NCI-H2196 treated with DMSO at 0.1 percent for 48 hours (cell line): ENCODE measurements around the gene COL6A1.
"Not testable (repeated sequence)": the region's sequence is repeated elsewhere in the genome, so short reads cannot be mapped to it uniquely, and the experiment has no call there.

Experiments
- DNase-seq: peaks from one replicate; lab custom pipeline; 2025; ENCODE audit not compliant: unreplicated experiment; lab: John Stamatoyannopoulos, UW

COL6A1 gene

GRCh38 chr21:45965084-45965809 is 16.3 kb upstream of the COL6A1 start:
- DNase-seq: no peak

- DNase-seq: no peak
These were observed 14.7 kb upstream of the COL6A1 start for GRCh38 chr21:45966791-45967394.

- DNase-seq: no peak
These were observed 11.5 kb upstream of the COL6A1 start for GRCh38 chr21:45969921-45970673.

- DNase-seq: peak; percentile 11
These were observed 10.6 kb upstream of the COL6A1 start for GRCh38 chr21:45970674-45971615.

- DNase-seq: no peak
These were observed 9.8 kb upstream of the COL6A1 start for GRCh38 chr21:45971616-45972352.

GRCh38 chr21:45972353-45972715 is 9.2 kb upstream of the COL6A1 start:
- no peak for DNase-seq

GRCh38 chr21:45972716-45973474 is 8.7 kb upstream of the COL6A1 start:
- DNase-seq: no peak

GRCh38 chr21:45973475-45974072 is 8.0 kb upstream of the COL6A1 start:
- DNase-seq: peak; percentile 54

GRCh38 chr21:45974073-45975019 is 7.2 kb upstream of the COL6A1 start:
- no peak for DNase-seq

- DNase-seq: no peak
These were observed 6.4 kb upstream of the COL6A1 start for GRCh38 chr21:45975020-45975666.

- DNase-seq: not testable (repeated sequence)
These were observed 5.7 kb upstream of the COL6A1 start for GRCh38 chr21:45975667-45976409.

GRCh38 chr21:45976701-45977311 is 4.8 kb upstream of the COL6A1 start:
- DNase-seq: no peak

GRCh38 chr21:45977396-45977795 is 4.2 kb upstream of the COL6A1 start:
- DNase-seq: no peak

- DNase-seq: no peak
These were observed 2.4 kb upstream of the COL6A1 start for GRCh38 chr21:45979141-45979631.

- DNase-seq: no peak
These were observed 1.9 kb upstream of the COL6A1 start for GRCh38 chr21:45979651-45980050.

- DNase-seq: no peak
These were observed 1.3 kb upstream of the COL6A1 start for GRCh38 chr21:45980271-45980670.
